SH-SY5Y (cell line): Measurements from ENCODE around the gene MAMDC2.

ENCODE experiments used
- GATA2 ChIP-seq: IDR thresholded peaks from 2 replicates; pipeline ENCODE4 v1.6.1; 2011; ENCODE audit warnings: mild to moderate bottlenecking, low read depth, low read length
- GATA3 ChIP-seq: IDR thresholded peaks from 2 replicates; pipeline ENCODE4 v1.6.1; 2011; ENCODE audit warnings: low read depth, mild to moderate bottlenecking, low read length, moderate library complexity

- TF ChIP-seq GATA2: no peak
- no peak for TF ChIP-seq GATA3
Measured at GRCh38 chr9:70056211-70056944, 12.7 kb downstream of the MAMDC2 start.
